Fibroblast of skin of abdomen (primary cell): ENCODE data around the gene COG2.
"Not testable (repeated sequence)": the region's sequence is repeated elsewhere in the genome, so short reads cannot be mapped to it uniquely, and the experiment has no call there.

Experiments
- DNase-seq: peaks from one replicate; pipeline ENCODE4 v3.0.0-alpha.2; 2013

The COG2 gene

DNA sequence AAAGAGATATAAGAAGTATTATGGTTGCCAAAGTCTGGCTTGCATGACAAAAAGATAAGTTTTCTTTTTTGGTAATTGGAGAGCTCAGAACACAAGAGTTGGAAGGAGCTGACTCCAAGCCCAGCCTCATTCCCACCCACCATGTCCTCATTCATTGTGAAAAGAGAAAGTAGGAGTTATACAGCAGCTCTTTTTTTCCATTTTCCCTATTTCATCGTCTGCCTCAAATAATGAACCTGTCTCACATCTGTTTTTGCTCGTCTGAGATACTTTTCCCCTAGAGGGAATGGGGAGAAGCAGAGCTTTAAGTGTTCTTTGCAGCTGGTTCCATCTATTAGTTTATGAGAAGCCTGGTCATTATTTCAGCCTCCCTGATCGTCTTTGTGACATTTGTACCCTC, 36.9 kb downstream of the COG2 start:
- no peak for DNase-seq

- DNase-seq: no peak
These were observed 37.5 kb downstream of the COG2 start for GRCh38 chr1:230679825-230680224.

DNA sequence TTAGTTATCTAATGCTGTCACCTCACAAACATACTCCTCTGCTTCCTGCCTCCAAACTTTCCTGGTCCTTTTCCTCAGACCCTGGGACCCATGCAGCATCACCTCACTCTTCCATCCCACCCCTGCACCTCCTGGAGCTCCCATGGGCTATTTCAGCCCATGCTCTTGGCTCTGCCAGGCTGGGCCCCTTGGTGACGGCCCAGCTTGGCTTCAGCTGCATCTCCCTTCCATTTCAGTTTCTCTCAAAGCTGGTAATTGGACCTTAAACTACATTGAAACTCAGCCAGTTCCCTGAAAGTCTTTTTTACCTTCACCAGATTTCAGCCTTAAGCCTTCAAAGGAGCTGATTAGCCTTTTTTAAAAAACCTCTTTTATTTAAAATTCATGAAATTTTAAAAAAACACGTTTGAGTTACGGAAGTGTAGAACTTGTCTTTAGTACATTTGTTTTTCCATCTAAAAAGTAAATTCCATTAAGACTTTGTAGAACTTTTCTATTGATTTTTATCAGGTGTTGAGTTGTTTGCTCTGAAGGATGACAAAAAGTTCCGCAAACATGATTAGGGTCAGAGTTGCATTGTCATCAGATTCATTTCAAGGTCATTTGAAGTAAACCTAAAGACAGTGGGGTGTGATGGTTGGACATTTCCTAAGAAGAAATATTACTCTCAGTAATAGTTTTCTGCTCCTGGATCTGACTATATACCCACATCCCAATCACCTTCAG, 38.2 kb downstream of the COG2 start:
- DNase-seq: no peak

DNA sequence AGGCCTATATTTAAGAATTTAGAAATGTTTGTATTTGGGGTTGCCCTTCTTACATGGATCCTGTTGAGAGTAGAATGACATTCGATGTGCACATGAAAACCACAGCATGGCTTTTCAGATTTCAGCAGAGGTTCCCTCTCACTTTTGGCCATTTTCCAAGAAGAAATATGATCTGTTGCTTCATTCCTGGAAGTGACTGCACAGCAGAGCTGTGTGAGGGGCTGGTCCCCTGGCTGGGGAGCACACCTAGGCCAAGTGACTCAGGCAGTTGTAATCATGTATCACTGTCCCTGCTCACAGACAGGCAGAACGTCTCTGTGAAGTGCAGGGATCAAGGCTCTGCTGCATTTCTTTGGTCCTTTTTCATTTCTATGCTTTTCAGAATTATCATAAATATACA, 39.3 kb downstream of the COG2 start:
- DNase-seq: peak; percentile 80

DNA sequence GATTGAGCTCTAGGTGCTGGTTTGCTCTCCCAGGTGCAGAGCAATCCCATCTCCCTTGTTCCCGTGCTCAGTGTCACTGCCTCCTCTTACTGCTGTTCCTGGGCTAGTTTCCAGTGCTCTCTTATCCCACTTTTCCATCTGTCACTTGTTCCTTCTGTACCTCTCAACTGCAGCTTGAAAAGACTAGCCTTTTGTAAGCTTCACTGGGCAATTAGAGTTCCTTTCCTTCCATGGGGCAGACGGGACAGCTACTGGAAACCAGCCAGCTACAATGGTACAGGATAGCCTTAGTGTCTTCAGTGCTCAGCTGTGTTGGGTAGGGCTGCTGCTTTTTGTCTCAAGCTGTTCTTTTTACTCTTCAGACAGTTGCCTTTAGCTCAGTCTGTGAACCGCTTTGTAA, 40.0 kb downstream of the COG2 start:
- no peak for DNase-seq

DNA sequence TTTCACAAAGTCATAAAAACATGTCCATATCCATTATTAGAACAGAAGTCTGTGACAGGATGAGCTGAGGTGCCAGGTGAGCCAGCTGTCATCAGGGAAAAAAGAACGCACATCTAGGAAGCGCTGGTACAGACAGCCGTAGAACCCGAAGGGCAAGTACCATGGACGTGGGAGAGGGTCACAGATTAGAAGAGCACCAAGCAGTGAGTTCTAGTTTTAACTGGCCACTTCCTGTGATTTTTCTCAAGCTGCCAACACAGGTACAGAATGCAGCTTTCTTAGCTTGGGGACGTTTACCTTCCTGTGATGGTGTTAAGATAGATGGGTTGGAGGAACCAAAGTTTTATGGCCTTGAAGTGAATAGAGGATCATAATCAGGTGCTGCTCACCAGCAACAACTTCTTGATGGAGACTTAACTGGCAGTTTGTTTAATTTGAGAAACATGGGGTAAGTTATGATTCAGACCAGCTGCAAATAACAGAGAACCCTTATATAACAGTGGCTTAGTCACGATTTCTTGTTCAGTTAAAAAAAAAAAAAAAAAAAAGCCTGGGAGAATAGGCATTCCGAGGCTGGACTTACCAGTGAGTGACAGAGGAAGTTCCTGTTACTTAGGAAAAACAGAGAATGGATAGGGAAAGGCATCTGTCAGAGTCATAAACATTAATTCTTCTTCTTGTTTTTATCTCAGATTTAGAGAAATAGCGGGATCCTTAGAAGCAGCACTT, 40.8 kb downstream of the COG2 start:
- DNase-seq: peak; percentile 57

DNA sequence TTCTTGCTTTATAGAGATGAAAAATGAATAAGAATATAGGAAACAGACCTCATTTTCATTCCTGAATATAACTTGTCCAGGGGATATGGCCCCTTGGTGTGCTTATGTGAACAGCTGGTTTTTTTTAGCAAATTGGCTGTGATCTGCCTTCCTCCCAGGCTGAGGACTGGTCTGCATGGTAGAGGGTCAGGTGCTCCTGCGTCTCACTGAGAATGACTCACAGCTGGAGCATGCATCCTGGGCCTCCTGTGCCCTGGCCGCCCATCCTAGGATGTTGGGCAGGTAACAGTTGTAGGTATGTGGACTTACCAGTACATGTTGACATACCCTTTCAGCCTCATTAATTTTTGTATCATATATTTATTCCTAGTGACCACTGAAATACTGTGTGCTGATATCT, 41.9 kb downstream of the COG2 start:
- DNase-seq: no peak

DNA sequence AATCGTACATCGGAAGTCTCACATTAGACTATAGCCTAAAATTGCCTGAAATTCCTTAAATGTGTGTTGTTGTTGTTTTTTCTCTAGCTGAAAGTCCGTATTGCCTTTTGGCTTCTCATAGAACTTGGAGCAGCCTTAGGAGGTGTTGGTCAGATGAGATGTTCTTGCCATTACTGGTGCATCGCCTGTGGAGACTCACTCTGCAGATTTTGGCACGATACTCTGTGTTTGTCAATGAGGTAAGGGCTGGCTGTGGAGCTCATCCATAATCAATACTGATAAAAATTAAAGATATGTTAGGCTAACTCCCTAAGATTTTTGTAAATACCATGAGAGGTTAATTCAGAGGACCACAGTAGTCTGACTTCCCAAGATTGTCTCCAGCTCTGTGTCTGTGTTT, 42.7 kb downstream of the COG2 start:
- DNase-seq: no peak

- DNase-seq: no peak
These were observed 44.5 kb downstream of the COG2 start for GRCh38 chr1:230686747-230687146.

- peak; percentile 44 for DNase-seq
These were observed 47.8 kb downstream of the COG2 start for GRCh38 chr1:230690101-230690500.

DNA sequence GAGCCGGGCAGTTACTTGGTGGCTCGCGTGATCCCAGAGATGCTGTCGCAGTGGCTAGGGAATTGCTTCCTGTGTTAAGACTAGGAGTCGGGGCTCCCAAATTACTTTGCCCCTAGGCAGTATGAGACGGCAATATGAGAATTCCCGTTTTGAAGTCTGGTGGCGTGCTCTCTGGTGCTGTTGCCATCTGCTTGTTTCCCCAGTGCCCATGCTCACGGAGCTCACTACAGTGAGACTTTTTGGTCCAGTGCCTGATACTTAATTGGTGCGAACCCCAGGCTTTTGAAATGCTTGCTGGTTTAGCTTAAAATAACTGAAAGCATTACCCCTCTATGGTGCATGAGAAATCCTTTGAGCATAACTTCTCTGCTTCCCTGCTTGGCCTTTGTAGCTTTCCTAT, 49.3 kb downstream of the COG2 start:
- no peak for DNase-seq

GRCh38 chr1:230693221-230693620, 50.9 kb downstream of the COG2 start:
- no peak for DNase-seq

GRCh38 chr1:230693777-230694176, 51.5 kb downstream of the COG2 start:
- DNase-seq: no peak

DNA sequence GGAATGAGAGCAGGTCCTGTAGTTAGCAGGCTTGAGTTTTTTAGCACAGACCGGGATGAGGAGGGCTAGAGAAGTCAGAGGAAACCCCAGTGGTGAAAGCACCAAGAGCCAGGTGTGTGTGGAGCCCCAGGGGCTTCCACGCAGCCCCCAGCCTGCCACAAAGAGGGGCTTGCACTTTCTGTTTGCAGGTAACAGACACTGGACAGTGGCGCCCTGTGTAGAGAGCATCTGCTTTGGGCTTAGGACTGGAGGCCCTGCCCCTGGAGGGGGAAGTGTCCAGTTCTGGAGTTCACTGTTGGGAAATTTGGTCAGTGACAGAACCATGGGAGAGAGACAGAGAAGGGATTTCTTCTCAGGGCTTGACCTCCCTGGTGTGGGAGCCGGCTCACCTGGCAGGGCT, 52.2 kb downstream of the COG2 start:
- no peak for DNase-seq

- DNase-seq: no peak
These were observed 52.7 kb downstream of the COG2 start for GRCh38 chr1:230694991-230695390.

DNA sequence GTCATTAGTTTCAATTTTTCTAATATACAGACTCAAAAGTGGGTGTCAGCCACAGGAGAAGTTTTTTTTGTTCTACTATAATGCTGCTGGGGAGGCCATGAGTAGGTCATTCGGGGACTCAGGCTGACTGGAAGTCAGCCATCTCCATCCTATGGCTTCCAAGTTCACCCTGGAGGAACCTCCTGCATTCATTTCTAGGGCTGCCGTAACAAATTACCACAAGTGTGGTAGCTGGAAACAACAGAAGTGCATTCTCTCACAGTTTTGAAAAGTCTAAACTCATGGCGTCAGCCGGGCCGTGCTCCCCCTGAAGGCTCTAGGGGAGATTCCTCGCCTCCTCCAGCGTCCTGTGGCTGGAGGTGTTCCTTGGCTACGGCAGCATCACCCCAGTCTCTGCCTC, 53.9 kb downstream of the COG2 start:
- DNase-seq: no peak

- DNase-seq: peak; percentile 68
These were observed 54.6 kb downstream of the COG2 start for GRCh38 chr1:230696722-230697437.

GRCh38 chr1:230698130-230698529, 55.8 kb downstream of the COG2 start:
- no peak for DNase-seq

GRCh38 chr1:230698964-230699363, 56.7 kb downstream of the COG2 start:
- not testable (repeated sequence) for DNase-seq

- no peak for DNase-seq
These were observed 57.4 kb downstream of the COG2 start for GRCh38 chr1:230699716-230700115.

GRCh38 chr1:230700132-230700531, 57.9 kb downstream of the COG2 start:
- DNase-seq: no peak

DNA sequence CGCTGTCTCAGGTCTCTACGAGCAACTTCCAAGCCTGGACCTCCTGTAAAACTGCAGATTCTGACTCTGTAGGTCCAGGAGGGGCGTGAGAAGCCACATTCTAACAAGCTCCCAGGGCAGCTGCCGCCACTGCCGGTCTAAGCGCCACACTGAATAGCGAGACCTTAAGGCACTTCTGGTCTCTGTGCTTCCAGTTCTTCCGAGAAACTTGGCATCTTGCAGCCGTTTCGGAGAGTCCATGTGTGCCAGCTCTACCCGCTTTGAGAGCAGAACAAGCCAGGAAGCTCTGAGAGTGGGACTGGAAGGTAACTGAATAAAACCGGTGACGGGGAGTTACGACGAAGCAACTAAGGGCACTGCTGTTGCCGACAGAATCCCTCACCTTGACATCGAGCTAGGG, 59.2 kb downstream of the COG2 start:
- no peak for DNase-seq

GRCh38 chr1:230701895-230702768, 59.9 kb downstream of the COG2 start:
- DNase-seq: no peak
